Neural cell (in vitro differentiated cells): ENCODE measurements around the gene THADA. TPM values are rescaled to one million over a fixed set of nuclear protein-coding genes. Genes with fewer than 3 reads are reported as not detected.

Experiments
- H2AFZ ChIP-seq: fragments of 200-600, 300-800 bp; sonication (generic), shearing (Covaris generic); 2 replicates; pipeline ENCODE4 v1.6.0; 2014; ENCODE audit warnings: low read depth, mild to moderate bottlenecking, antibody characterized with exemption, low read length, moderate library complexity
- H3F3A ChIP-seq: fragments of 200-600 bp; shearing (Covaris generic); 2 replicates; pipeline ENCODE4 v1.6.1; 2016; ENCODE audit warnings: mild to moderate bottlenecking, moderate library complexity, mixed read lengths, antibody characterized with exemption, low read length; ENCODE audit not compliant: insufficient read depth, poor library complexity, severe bottlenecking
- H3K27ac ChIP-seq: fragments of 200-600, 300-800 bp; sonication (generic), shearing (Covaris generic); 2 replicates; pipeline ENCODE4 v1.5.1; 2014; ENCODE audit warnings: mild to moderate bottlenecking, low read length, moderate library complexity
- H3K27me3 ChIP-seq: fragments of 300-800, 200-600 bp; sonication (generic), shearing (Covaris generic); 2 replicates; pipeline ENCODE4 v1.6.0; 2014; ENCODE audit warnings: mild to moderate bottlenecking, low read depth, low read length, moderate library complexity; ENCODE audit not compliant: insufficient read depth
- H3K36me3 ChIP-seq: fragments of 300-800, 200-600 bp; sonication (generic), shearing (Covaris generic); 2 replicates; pipeline ENCODE4 v1.5.1; 2014; ENCODE audit warnings: mild to moderate bottlenecking, antibody characterized with exemption, low read length, moderate library complexity; ENCODE audit not compliant: insufficient read depth
- H3K4me2 ChIP-seq: fragments of 300-800, 200-600 bp; sonication (generic), shearing (Covaris generic); 2 replicates; pipeline ENCODE4 v1.6.0; 2014; ENCODE audit warnings: mild to moderate bottlenecking, low read length
- H3K4me3 ChIP-seq: fragments of 300-800, 200-600 bp; sonication (generic), shearing (Covaris generic); 2 replicates; pipeline ENCODE4 v1.5.1; 2014; ENCODE audit warnings: mild to moderate bottlenecking, low read length, moderate library complexity
- H3K79me2 ChIP-seq: fragments of 200-600 bp; shearing (Covaris generic); replicated peaks from 2 replicates; pipeline ENCODE4 v1.6.0; 2014; ENCODE audit warnings: mild to moderate bottlenecking, low read length, moderate library complexity; ENCODE audit not compliant: insufficient read depth
- H3K9ac ChIP-seq: fragments of 300-800, 200-600 bp; sonication (generic), shearing (Covaris generic); 2 replicates; pipeline ENCODE4 v1.6.1; 2016; ENCODE audit warnings: mild to moderate bottlenecking, low read length, mixed read lengths
- H3K9me2 ChIP-seq: fragments of 200-600 bp; shearing (Covaris generic); 2 replicates; pipeline ENCODE4 v1.6.1; 2016; ENCODE audit warnings: mild to moderate bottlenecking, low read length, mixed read lengths; ENCODE audit not compliant: insufficient read depth
- H3K9me3 ChIP-seq: fragments of 200-600, 300-800 bp; sonication (generic), shearing (Covaris generic); 2 replicates; pipeline ENCODE4 v1.6.1; 2016; ENCODE audit warnings: mild to moderate bottlenecking, mixed run types, low read length, moderate library complexity, mixed read lengths
- H4K20me1 ChIP-seq: fragments of 200-600 bp; shearing (Covaris generic); 2 replicates; pipeline ENCODE4 v1.6.1; 2016; ENCODE audit warnings: mild to moderate bottlenecking, mixed run types; ENCODE audit not compliant: insufficient read depth
- EP300 ChIP-seq: fragments of 450-650 bp; conservative IDR thresholded peaks from 2 replicates; pipeline ENCODE4 v1.6.1; 2014; ENCODE audit warnings: antibody characterized with exemption, mild to moderate bottlenecking, moderate library complexity; ENCODE audit not compliant: poor library complexity, severe bottlenecking
- EZH2 ChIP-seq: fragments of 200-600, 300-800 bp; shearing (Covaris generic), sonication (generic); IDR thresholded peaks from 2 replicates; pipeline ENCODE4 v1.6.1; 2014; ENCODE audit warnings: antibody characterized with exemption, low read length, borderline replicate concordance, mild to moderate bottlenecking; ENCODE audit not compliant: insufficient read depth, poor library complexity, severe bottlenecking
- MXI1 ChIP-seq: fragments of 450-650 bp; conservative IDR thresholded peaks from 2 replicates; pipeline ENCODE4 v1.6.1; 2014; ENCODE audit warnings: antibody characterized with exemption, mild to moderate bottlenecking; ENCODE audit not compliant: poor library complexity, severe bottlenecking
- POLR2AphosphoS5 ChIP-seq: IDR thresholded peaks from 2 replicates; pipeline ENCODE4 v1.6.1; 2012
- RAD21 ChIP-seq: fragments of 450-650 bp; conservative IDR thresholded peaks from 2 replicates; pipeline ENCODE4 v1.6.1; 2014; ENCODE audit warnings: antibody characterized with exemption, mild to moderate bottlenecking, moderate library complexity
- SMC3 ChIP-seq: fragments of 450-650 bp; conservative IDR thresholded peaks from 2 replicates; pipeline ENCODE4 v1.6.1; 2014; ENCODE audit warnings: antibody characterized with exemption, mild to moderate bottlenecking, moderate library complexity; ENCODE audit not compliant: poor library complexity
- TAF1 ChIP-seq: IDR thresholded peaks from 2 replicates; pipeline ENCODE4 v1.6.1; 2012; ENCODE audit warnings: low read depth
- polyA plus RNA-seq: library from polyadenylated mRNA; depleted of rRNA; stranded (reverse); fragments of >200 nt; gene quantifications from 2 replicates; pipeline ENCODE4 v1.2.3, GENCODE V29; 2014
- TF ChIP-seq, protein P1 (sequence below): IDR thresholded peaks from 2 replicates; pipeline ENCODE4 v1.6.1; 2012; ENCODE audit warnings: borderline replicate concordance
- TF ChIP-seq, protein P2 (sequence below): fragments of 450-650 bp; IDR thresholded peaks from 2 replicates; pipeline ENCODE4 v1.5.1; 2014; ENCODE audit warnings: antibody characterized with exemption, mild to moderate bottlenecking, moderate library complexity; ENCODE audit not compliant: poor library complexity, severe bottlenecking

Gene THADA
- polyA plus RNA-seq, 1 donor from 2014 or later: 8.5 TPM

DNA sequence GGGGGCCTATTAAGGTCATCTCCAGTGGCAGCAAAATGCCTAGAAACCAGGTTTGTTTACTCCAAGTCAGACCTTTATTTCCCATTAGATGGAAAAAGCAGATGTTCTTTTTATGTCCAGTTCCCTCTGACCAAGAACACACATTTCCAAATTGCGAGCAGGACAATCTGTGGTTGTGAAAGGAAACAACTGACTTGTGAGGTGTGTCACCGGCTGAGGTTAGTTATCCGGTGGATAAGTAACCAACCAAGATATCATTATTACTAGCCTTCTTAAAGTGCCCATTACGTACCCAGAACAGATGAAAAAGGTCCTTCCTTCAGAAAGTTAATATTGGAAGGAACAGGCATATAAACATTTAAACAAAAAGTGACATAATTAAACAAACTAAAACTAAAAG is 112.9 kb downstream of the THADA start:
- no peak overlapping the region for H3K9ac ChIP-seq
- no peaks in the 10 kb centered on the region for H3K9me2 ChIP-seq
- H3F3A ChIP-seq: no peaks in the 10 kb centered on the region
- H4K20me1 ChIP-seq: no peaks in the 10 kb centered on the region
- TF ChIP-seq TAF1 (no peak), RAD21 (no peak), MXI1 (no peak), EP300 (no peak), EZH2 (no peak)
- TF ChIP-seq, protein P1, sequence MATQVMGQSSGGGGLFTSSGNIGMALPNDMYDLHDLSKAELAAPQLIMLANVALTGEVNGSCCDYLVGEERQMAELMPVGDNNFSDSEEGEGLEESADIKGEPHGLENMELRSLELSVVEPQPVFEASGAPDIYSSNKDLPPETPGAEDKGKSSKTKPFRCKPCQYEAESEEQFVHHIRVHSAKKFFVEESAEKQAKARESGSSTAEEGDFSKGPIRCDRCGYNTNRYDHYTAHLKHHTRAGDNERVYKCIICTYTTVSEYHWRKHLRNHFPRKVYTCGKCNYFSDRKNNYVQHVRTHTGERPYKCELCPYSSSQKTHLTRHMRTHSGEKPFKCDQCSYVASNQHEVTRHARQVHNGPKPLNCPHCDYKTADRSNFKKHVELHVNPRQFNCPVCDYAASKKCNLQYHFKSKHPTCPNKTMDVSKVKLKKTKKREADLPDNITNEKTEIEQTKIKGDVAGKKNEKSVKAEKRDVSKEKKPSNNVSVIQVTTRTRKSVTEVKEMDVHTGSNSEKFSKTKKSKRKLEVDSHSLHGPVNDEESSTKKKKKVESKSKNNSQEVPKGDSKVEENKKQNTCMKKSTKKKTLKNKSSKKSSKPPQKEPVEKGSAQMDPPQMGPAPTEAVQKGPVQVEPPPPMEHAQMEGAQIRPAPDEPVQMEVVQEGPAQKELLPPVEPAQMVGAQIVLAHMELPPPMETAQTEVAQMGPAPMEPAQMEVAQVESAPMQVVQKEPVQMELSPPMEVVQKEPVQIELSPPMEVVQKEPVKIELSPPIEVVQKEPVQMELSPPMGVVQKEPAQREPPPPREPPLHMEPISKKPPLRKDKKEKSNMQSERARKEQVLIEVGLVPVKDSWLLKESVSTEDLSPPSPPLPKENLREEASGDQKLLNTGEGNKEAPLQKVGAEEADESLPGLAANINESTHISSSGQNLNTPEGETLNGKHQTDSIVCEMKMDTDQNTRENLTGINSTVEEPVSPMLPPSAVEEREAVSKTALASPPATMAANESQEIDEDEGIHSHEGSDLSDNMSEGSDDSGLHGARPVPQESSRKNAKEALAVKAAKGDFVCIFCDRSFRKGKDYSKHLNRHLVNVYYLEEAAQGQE: no peak
- TF ChIP-seq, protein P2, sequence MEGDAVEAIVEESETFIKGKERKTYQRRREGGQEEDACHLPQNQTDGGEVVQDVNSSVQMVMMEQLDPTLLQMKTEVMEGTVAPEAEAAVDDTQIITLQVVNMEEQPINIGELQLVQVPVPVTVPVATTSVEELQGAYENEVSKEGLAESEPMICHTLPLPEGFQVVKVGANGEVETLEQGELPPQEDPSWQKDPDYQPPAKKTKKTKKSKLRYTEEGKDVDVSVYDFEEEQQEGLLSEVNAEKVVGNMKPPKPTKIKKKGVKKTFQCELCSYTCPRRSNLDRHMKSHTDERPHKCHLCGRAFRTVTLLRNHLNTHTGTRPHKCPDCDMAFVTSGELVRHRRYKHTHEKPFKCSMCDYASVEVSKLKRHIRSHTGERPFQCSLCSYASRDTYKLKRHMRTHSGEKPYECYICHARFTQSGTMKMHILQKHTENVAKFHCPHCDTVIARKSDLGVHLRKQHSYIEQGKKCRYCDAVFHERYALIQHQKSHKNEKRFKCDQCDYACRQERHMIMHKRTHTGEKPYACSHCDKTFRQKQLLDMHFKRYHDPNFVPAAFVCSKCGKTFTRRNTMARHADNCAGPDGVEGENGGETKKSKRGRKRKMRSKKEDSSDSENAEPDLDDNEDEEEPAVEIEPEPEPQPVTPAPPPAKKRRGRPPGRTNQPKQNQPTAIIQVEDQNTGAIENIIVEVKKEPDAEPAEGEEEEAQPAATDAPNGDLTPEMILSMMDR: no peak
- H3K27me3 ChIP-seq: no peaks in the 10 kb centered on the region
- H3K27ac ChIP-seq: no peak overlapping the region
- H3K4me3 ChIP-seq: no peak overlapping the region
- no peaks in the 10 kb centered on the region for H3K9me3 ChIP-seq
- H2AFZ ChIP-seq: no peak overlapping the region
- no peaks in the 10 kb centered on the region for H3K36me3 ChIP-seq
- no peak overlapping the region for H3K4me2 ChIP-seq
- no peaks in the 10 kb centered on the region for H3K79me2 ChIP-seq

DNA sequence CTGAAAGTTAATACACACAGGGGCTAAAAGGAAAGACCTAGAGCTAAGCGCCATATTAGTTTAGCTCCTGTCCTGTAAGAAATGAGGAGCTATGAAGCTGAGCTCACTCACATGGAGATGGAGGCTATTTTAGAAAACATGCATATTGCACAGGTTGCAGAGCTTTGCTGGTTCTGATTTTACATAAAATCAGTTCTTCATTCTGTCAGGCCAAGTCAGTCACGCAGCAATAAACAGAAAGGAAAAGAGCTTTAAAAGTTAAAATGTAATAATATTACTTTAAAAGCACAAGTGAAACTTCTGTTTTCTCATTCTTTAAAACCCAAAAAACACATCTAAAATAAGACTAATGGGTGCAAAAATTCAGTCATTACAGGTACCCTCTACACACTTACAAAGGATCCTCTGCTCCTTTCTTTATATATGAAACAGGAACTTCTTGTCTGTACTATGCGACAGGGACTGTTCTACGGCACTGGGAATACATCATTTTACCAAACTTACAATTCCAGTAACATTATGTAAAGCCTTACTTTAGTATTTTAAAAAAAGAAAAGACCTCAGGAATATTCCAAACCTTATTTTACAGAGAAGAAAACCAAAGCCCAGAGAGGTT is 113.8 kb downstream of the THADA start:
- Histone ChIP-seq H3K9me2 (no peaks in the 10 kb centered on the region), H3K9me3 (no peaks in the 10 kb centered on the region), H3K9ac (no peak overlapping the region), H2AFZ (no peak overlapping the region), H3F3A (no peaks in the 10 kb centered on the region), H4K20me1 (no peaks in the 10 kb centered on the region), H3K27ac (no peak overlapping the region), H3K4me2 (no peak overlapping the region), H3K4me3 (no peak overlapping the region), H3K79me2 (no peaks in the 10 kb centered on the region), H3K36me3 (no peaks in the 10 kb centered on the region), H3K27me3 (no peaks in the 10 kb centered on the region)
- no peak for TF ChIP-seq EZH2
- TF ChIP-seq, protein P1: no peak
- TF ChIP-seq RAD21: no peak
- TF ChIP-seq, protein P2: no peak
- TF ChIP-seq EP300: no peak
- no peak for TF ChIP-seq TAF1
- no peak for TF ChIP-seq MXI1
- no peak for TF ChIP-seq POLR2AphosphoS5
- TF ChIP-seq SMC3: no peak
